T-helper 1 cell (primary cell): Measurements from ENCODE around the gene HAUS7.

Experiments used
- DNase-seq, 5 donors: peaks; one replicate each; pipeline ENCODE4 v3.0.0-alpha.2; 2012 to 2020

The HAUS7 gene

GRCh38 chrX:153499341-153499740, 29.0 kb upstream of the HAUS7 start:
- no peak for DNase-seq

GRCh38 chrX:153498453-153498852, 28.1 kb upstream of the HAUS7 start:
- no peak for DNase-seq

- no peak for DNase-seq
Observed at GRCh38 chrX:153496590-153496959, 26.2 kb upstream of the HAUS7 start.

- DNase-seq, result no peak
Observed at GRCh38 chrX:153495903-153496589, 25.7 kb upstream of the HAUS7 start.

- no peak for DNase-seq
Observed at GRCh38 chrX:153495362-153495751, 25.0 kb upstream of the HAUS7 start.

GRCh38 chrX:153494541-153495361, 24.4 kb upstream of the HAUS7 start, which contains the start of gene BGN:
TSS of gene BGN (plus strand) at chrX:153494980. CDS start at chrX:153504632, 9,652 bp downstream.
- peak in 1 of 5 donors; percentile 7 for DNase-seq

GRCh38 chrX:153494061-153494460, 23.7 kb upstream of the HAUS7 start:
- DNase-seq, result no peak

- no peak for DNase-seq
Observed at GRCh38 chrX:153493085-153493484, 22.7 kb upstream of the HAUS7 start.

- DNase-seq, result no peak
Observed at GRCh38 chrX:153492543-153492942, 22.2 kb upstream of the HAUS7 start.

GRCh38 chrX:153491918-153492317, 21.5 kb upstream of the HAUS7 start:
- DNase-seq, result no peak

- no peak for DNase-seq
Observed at GRCh38 chrX:153491351-153491914, 21.1 kb upstream of the HAUS7 start.

GRCh38 chrX:153490217-153490930, 20.0 kb upstream of the HAUS7 start:
- no peak for DNase-seq

- DNase-seq, result no peak
Observed at GRCh38 chrX:153488231-153488914, 18.0 kb upstream of the HAUS7 start.

- DNase-seq, result no peak
Observed at GRCh38 chrX:153487590-153488071, 17.3 kb upstream of the HAUS7 start.

GRCh38 chrX:153486171-153486570, 15.8 kb upstream of the HAUS7 start:
- DNase-seq, result no peak

GRCh38 chrX:153485396-153486080, 15.2 kb upstream of the HAUS7 start:
- DNase-seq, result no peak

GRCh38 chrX:153482376-153483015, 12.1 kb upstream of the HAUS7 start:
- no peak for DNase-seq

GRCh38 chrX:153481043-153481442, 10.7 kb upstream of the HAUS7 start:
- DNase-seq, result no peak

- DNase-seq, result no peak
Observed at GRCh38 chrX:153478746-153479145, 8.4 kb upstream of the HAUS7 start.

- DNase-seq, result no peak
Observed at GRCh38 chrX:153477901-153478300, 7.5 kb upstream of the HAUS7 start.

GRCh38 chrX:153477364-153477857, 7.0 kb upstream of the HAUS7 start:
- no peak for DNase-seq
